AG09309 (cell line): Measurements from ENCODE around the gene SRR.
"Not testable (repeated sequence)": the region's sequence is repeated elsewhere in the genome, so short reads cannot be mapped to it uniquely, and the experiment has no call there.

Experiments used
- DNase-seq: peaks from one replicate; pipeline ENCODE4 v3.0.0-alpha.2; 2010; ENCODE audit warnings: low read depth
- H3K4me3 ChIP-seq: 2 replicates; pipeline ENCODE4 v1.5.1; 2011; ENCODE audit warnings: mild to moderate bottlenecking, low read depth, low read length, moderate library complexity; ENCODE audit not compliant: control insufficient read depth
- TF ChIP-seq, protein P1 (sequence below): IDR thresholded peaks from 2 replicates; pipeline ENCODE4 v1.5.1; 2011; ENCODE audit warnings: mild to moderate bottlenecking, low read depth, low read length, inconsistent platforms; ENCODE audit not compliant: insufficient read depth, control insufficient read depth; ENCODE audit errors: missing control alignments

SRR gene

GRCh38 chr17:2309338-2310154 is 5.8 kb downstream of the SRR start:
- no peak overlapping the region for H3K4me3 ChIP-seq
- TF ChIP-seq, protein P1, sequence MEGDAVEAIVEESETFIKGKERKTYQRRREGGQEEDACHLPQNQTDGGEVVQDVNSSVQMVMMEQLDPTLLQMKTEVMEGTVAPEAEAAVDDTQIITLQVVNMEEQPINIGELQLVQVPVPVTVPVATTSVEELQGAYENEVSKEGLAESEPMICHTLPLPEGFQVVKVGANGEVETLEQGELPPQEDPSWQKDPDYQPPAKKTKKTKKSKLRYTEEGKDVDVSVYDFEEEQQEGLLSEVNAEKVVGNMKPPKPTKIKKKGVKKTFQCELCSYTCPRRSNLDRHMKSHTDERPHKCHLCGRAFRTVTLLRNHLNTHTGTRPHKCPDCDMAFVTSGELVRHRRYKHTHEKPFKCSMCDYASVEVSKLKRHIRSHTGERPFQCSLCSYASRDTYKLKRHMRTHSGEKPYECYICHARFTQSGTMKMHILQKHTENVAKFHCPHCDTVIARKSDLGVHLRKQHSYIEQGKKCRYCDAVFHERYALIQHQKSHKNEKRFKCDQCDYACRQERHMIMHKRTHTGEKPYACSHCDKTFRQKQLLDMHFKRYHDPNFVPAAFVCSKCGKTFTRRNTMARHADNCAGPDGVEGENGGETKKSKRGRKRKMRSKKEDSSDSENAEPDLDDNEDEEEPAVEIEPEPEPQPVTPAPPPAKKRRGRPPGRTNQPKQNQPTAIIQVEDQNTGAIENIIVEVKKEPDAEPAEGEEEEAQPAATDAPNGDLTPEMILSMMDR: no peak
- no peak for DNase-seq

- TF ChIP-seq, protein P1: no peak
- H3K4me3 ChIP-seq: no peak overlapping the region
- DNase-seq: no peak
Observed at GRCh38 chr17:2312736-2313135, 9.0 kb downstream of the SRR start.

- H3K4me3 ChIP-seq, DNase-seq: not testable (repeated sequence)
Observed at GRCh38 chr17:2316916-2317205, 13.1 kb downstream of the SRR start.

GRCh38 chr17:2317796-2318195 is 14.0 kb downstream of the SRR start:
- TF ChIP-seq, protein P1: no peak
- no peak overlapping the region for H3K4me3 ChIP-seq
- no peak for DNase-seq

DNA sequence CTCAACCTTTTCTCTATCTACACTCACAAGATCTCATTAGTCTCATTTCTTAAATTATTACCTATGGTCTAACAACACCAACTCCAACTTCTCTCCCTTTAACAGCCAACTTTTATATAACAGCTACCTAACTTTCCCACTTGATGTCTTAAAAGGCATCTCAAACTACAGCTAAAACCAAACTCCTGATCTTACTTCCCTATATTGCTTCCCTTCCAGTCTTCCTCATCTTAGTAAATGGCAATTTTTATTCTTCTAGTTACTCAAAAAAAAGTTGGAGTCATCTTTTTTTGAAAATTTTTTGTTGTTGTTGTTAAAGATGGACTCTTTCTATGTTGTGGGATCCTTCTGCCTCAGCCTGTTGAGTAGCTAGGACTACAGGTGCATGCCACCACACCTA is 15.3 kb downstream of the SRR start:
- no peak overlapping the region for H3K4me3 ChIP-seq
- DNase-seq: no peak
- TF ChIP-seq, protein P1: no peak

DNA sequence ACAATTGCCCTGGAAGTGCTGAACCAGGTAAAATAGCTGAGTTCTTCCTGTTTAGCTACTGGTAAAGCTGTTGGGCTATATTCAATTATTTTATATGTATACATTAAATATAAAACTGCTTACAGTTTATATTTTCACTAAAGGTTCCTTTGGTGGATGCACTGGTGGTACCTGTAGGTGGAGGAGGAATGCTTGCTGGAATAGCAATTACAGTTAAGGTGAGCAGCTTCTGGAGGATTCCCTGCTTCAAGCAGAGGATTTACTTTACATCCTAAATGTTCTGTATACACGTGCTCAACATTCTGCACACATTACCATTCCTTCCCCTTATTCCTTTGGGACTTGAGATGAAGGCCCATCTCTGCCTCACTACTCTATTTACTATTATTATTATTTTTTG is 17.6 kb downstream of the SRR start:
- TF ChIP-seq, protein P1: no peak
- DNase-seq: no peak
- no peak overlapping the region for H3K4me3 ChIP-seq

GRCh38 chr17:2323629-2324314 is 20.0 kb downstream of the SRR start:
- DNase-seq: no peak
- H3K4me3 ChIP-seq: no peak overlapping the region
- TF ChIP-seq, protein P1: no peak
